Naive B cell (primary cell): ENCODE data around the gene VIPR2. TPM values are rescaled to one million over a fixed set of nuclear protein-coding genes. Genes with fewer than 3 reads are reported as not detected.

Experiments used
- ATAC-seq, 2 donors: fragments of 150-1000 bp; cut with Tn5 transposase; 2 replicates each; pipeline ENCODE4 v1.10.0; 2021; ENCODE audit warnings: low read depth in 2 of 2, mild to moderate bottlenecking in 2 of 2, moderate library complexity in 2 of 2
- DNase-seq: peaks from one replicate; pipeline ENCODE4 v3.0.0; 2022
- H3K27ac Mint-ChIP-seq, 6 donors: one replicate each; pipeline ENCODE4 v1.8.0; 2020 to 2022; ENCODE audit warnings: mild to moderate bottlenecking in 6 of 6, mixed read lengths in 6 of 6, moderate library complexity in 5 of 6, inconsistent platforms in 2 of 6
- H3K27me3 Mint-ChIP-seq, 3 donors: one replicate each; pipeline ENCODE4 v1.8.0; 2021 to 2022; ENCODE audit warnings: mixed read lengths in 3 of 3, mild to moderate bottlenecking in 1 of 3
- H3K36me3 Mint-ChIP-seq, 2 donors: one replicate each; pipeline ENCODE4 v1.8.0; 2020 to 2022; ENCODE audit warnings: mixed read lengths in 2 of 2, inconsistent platforms in 1 of 2, mild to moderate bottlenecking in 1 of 2
- H3K4me1 Mint-ChIP-seq, 3 donors: one replicate each; pipeline ENCODE4 v1.8.0; 2020 to 2022; ENCODE audit warnings: mixed read lengths in 3 of 3, inconsistent platforms in 1 of 3, mild to moderate bottlenecking in 1 of 3, moderate library complexity in 1 of 3
- H3K4me3 Mint-ChIP-seq, 8 donors: one replicate each; pipeline ENCODE4 v1.8.0; 2020 to 2022; ENCODE audit warnings: mild to moderate bottlenecking in 8 of 8, mixed read lengths in 8 of 8, moderate library complexity in 8 of 8, inconsistent platforms in 2 of 8
- H3K9me3 Mint-ChIP-seq, 7 donors: one replicate each; pipeline ENCODE4 v1.8.0; 2020 to 2022; ENCODE audit warnings: mixed read lengths in 7 of 7, mild to moderate bottlenecking in 5 of 7, inconsistent platforms in 2 of 7, moderate library complexity in 1 of 7
- polyA plus RNA-seq, 6 donors: library from polyadenylated mRNA; unstranded; fragments of 300-500 nt; fragmentation: Illumina TruSeq; gene quantifications; one replicate each; pipeline ENCODE4 v1.2.3, GENCODE V29; 2021; ENCODE audit warnings: low read depth in 6 of 6

VIPR2 gene
- polyA plus RNA-seq, 6 donors from 2014 or later: not detected

DNA sequence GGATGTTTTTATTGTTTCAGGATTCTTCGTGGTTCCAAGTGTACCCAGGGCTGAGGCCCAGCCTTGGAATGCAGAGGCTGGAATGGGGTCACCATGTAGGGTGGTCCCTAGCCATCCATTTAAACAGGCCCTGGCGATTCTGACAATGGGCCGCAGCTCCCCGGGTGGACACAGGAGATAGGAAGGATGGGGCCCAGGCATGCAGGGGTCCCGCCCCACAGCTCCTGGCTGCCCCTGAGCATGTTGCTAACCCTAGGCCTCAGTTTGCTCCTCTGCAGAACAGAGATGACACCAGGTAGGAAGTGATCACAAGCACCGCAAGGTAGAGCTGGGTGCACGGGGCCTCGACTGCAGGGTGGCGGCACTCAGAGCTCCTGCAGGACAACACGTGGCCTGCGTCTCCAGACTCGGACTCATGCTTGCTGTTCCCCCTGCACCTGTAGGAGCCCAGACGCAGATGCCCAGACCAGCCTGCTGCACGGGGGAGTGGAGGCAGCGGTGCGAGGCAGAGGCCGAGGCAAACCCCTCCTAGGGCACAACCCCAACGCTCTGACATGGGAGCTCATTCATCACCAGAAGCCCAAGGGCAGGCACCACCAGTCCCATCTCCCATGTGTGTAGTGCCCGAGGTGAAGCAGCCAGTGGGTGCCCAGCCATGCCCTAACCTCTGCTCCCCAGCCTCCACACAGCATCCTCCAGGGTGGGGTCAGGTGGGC lies 25.5 kb downstream of the VIPR2 start:
- no peak for DNase-seq
- ATAC-seq: no peak

DNA sequence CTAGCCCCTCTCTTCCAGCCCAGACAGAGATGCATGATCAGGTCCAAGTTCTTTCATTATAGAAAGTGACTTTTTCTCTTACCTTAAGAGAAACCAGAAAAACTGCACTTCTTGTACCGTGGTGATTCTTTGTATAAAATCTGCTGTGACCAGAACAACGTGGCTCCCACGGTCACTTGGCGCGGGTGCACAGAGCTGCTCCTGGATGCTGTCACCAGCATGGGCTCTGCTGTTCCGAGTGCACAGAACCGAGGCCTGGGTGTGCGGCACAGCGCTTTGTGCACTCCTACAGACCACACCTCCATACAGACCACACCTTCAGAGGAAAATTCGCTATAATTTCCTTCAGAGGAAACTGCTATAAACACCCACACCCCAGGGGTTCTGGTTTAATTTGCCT lies 26.0 kb downstream of the VIPR2 start:
- H3K36me3 Mint-ChIP-seq: no peaks in the 10 kb centered on the region
- peaks cover 7 to 8% (median 7%) of the 10 kb centered on the region in 3 donors for H3K27me3 Mint-ChIP-seq
- DNase-seq (no peak), ATAC-seq (no peak)
- no peaks in the 10 kb centered on the region for H3K4me1 Mint-ChIP-seq
- peaks cover 0 to 5% (median 4%) of the 10 kb centered on the region in 7 donors for H3K9me3 Mint-ChIP-seq
- no peak overlapping the region for H3K4me3 Mint-ChIP-seq
- no peak overlapping the region for H3K27ac Mint-ChIP-seq

More for the DNA sequence above, 25.5 kb downstream of the VIPR2 start:
- no peaks in the 10 kb centered on the region for H3K4me1 Mint-ChIP-seq
- H3K27me3 Mint-ChIP-seq: peaks cover 2 to 13% (median 7%) of the 10 kb centered on the region in 3 donors
- H3K36me3 Mint-ChIP-seq: no peaks in the 10 kb centered on the region
- H3K9me3 Mint-ChIP-seq: peaks cover 0 to 8% (median 4%) of the 10 kb centered on the region in 7 donors
- no peak overlapping the region for H3K4me3 Mint-ChIP-seq
- H3K27ac Mint-ChIP-seq: no peak overlapping the region

DNA sequence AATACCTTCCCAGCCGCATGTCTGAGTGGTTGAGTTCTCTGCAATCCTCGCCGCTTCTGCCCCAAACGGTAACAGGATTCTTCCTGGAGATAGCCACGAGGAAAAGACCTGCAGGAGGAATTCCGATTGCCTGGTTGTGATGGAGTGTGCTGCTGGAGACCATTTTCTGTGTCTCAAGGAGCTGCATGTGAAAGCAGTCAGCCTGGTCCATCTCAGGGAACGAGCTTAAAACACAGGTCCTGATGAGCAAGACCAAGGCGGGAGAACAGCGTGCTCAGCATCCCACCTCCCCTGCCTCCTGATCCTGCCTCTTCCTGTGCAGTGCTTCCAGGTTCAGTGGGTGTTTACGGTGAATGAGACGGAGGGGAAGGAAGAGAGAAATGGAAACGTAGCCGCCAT lies 26.5 kb downstream of the VIPR2 start:
- Mint-ChIP-seq H3K4me1 (no peaks in the 10 kb centered on the region), H3K27me3 (peaks cover 7 to 12% (median 8%) of the 10 kb centered on the region in 3 donors), H3K4me3 (no peak overlapping the region), H3K36me3 (no peaks in the 10 kb centered on the region), H3K27ac (no peak overlapping the region), H3K9me3 (peaks cover 0 to 4% (median under 1%) of the 10 kb centered on the region in 7 donors)
- DNase-seq: no peak
- ATAC-seq: no peak

DNA sequence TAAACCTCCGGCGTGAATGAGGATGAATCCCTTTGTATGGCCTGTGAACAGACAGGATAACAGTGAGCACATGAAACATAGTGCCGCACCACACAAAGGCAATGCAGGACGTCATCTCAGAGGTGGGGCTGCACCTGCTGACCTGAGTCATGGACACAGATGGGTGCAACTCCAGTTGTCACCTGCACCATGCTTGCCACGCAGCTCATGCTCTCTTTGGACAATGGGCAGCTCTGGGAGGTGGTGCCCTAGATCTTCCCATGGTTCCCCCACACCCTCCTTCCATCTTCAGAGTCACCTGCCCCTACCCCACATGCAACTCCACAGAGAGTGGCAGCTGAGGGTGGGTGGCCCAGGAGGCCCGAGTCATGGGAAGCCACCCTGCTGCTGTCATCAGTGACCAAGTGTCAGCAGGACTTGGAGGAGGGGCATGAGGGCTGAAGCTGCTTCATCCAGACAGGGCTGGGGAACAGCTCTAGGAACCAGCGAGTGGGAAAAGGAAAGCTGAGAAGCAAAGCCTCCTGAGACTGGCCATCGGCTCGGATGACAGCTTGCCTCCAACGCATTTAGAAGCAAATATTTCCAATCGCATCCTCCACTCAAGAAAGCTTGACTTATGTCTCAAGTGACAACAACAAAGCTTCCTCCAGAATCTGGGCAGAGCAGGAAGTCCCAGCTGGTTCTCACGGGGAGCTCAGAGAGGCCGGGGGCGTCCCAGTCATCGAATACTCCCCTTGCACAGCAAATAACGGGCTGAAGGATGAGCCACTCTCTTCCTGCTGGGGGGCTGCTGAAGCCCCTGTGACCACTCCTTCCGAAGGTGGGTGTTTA lies 27.1 kb downstream of the VIPR2 start:
- Mint-ChIP-seq H3K4me1 (no peaks in the 10 kb centered on the region), H3K27ac (no peak overlapping the region), H3K27me3 (peaks cover 7 to 12% (median 10%) of the 10 kb centered on the region in 3 donors), H3K4me3 (no peak overlapping the region), H3K9me3 (peaks cover 0 to 4% (median 0%) of the 10 kb centered on the region in 7 donors), H3K36me3 (no peaks in the 10 kb centered on the region)
- no peak for DNase-seq
- ATAC-seq: no peak

DNA sequence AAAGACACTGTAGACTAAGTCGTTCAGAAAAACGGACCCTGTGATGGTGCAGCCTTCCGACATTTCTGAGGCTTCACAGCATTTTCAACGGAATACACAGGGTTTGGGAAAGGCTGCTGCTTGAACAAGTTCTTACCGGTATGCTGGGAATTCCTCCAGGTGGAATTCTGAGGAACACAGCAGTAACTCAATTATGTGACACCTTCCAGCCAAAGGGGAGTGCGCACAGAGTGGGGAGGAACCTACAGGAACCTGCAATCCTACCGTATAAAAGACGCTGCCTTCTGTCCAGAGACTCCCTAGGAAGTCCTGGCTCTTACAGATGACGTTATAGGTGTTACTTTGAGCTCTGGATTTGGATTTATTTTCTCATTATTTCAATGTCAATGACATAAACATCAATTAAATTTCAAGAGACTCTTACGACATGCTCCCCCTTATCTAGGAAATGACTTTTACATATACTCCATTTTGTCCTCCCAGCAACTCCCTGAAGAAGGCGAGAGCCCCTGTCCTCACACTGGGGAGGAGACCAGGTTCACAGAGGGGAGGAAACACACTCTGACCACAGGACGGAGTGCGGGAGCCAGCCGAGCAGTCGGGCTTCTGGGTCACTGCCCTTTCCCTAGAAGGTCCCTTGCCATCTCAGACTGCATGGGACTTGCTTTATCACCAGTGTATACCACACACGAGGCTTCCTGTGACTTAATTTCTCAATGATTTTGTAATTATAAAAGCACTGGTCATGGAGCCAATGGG lies 27.9 kb downstream of the VIPR2 start:
- Mint-ChIP-seq H3K36me3 (no peaks in the 10 kb centered on the region), H3K27ac (no peak overlapping the region), H3K9me3 (peaks cover 0 to 2% (median 0%) of the 10 kb centered on the region in 7 donors), H3K4me3 (no peak overlapping the region), H3K4me1 (no peaks in the 10 kb centered on the region), H3K27me3 (peaks cover 10 to 12% (median 12%) of the 10 kb centered on the region in 3 donors)
- ATAC-seq (no peak), DNase-seq (no peak)

DNA sequence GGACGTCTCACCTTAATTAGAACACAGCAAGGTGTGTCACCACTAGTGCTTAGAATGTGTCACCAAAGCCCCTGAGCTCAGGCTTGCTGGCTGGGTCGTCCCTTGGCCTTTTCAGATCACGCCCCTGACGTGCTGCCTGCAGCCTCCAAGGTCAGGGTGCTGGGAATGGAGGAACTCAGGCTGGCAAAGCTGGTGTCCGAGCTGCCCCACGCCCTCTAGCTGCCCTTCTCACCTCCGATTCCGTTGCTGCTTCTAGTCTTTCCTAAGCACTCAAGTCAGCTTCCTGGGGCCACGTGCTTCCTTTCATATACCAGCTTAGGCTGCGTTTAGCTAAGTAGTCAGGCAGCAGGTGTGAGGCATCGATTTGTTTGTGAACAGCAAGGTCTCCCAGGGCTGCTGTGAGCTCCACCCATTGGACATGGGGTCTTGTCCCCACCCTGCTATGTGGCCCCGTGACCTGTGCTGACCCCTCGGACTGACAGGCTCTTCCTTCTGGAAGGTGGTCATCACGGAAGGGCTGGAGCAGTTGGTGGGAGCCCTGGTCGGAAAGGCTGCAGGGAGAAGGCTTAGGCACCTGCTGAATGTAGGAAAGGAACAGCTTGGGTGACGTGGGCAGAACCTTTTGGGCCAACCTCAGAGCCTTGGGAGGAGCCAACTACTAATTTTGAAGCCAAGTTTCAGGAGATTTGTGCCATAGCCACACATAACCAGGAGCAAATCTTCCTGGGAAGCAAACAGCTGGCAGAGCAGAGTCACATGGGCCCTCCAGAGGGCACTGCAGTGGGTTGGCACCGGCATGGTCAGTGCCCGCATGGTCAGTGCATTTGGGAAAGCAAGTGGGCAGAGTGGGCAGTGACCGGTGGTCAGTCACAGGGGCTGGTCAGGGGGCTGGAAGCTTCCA lies 28.8 kb downstream of the VIPR2 start:
- no peak overlapping the region for H3K27ac Mint-ChIP-seq
- H3K36me3 Mint-ChIP-seq: no peaks in the 10 kb centered on the region
- no peaks in the 10 kb centered on the region for H3K4me1 Mint-ChIP-seq
- no peak for ATAC-seq
- no peak for DNase-seq
- peak overlapping the region in 1 of 8 donors; percentile 42 for H3K4me3 Mint-ChIP-seq
- H3K9me3 Mint-ChIP-seq: peaks cover 0 to 3% (median 0%) of the 10 kb centered on the region in 7 donors
- peaks cover 10 to 12% (median 12%) of the 10 kb centered on the region in 3 donors for H3K27me3 Mint-ChIP-seq

DNA sequence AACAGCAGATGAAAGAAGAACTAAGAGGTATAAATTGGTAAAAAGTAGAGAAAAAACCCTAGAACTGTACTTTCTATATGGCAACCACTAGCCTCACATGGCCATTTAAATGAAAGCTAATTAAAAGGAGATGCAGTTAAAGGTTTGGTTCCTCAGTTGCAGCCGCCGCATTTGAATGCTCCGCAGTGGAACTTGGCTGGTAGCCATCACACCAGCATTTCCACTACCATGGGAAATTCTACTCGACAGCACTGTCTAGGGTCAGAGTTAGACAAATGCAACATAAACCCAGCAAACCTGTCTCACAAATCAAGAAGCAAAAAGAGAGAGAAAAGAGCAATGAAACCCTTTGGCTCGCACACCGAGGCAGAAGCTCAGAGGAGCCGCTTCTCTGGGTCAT lies 29.7 kb downstream of the VIPR2 start:
- Mint-ChIP-seq H3K36me3 (no peaks in the 10 kb centered on the region), H3K4me3 (no peak overlapping the region), H3K27ac (no peak overlapping the region), H3K27me3 (peaks cover 10 to 12% (median 11%) of the 10 kb centered on the region in 3 donors), H3K9me3 (peaks cover 0 to 4% (median 0%) of the 10 kb centered on the region in 7 donors), H3K4me1 (no peaks in the 10 kb centered on the region)
- no peak for DNase-seq
- ATAC-seq: no peak

DNA sequence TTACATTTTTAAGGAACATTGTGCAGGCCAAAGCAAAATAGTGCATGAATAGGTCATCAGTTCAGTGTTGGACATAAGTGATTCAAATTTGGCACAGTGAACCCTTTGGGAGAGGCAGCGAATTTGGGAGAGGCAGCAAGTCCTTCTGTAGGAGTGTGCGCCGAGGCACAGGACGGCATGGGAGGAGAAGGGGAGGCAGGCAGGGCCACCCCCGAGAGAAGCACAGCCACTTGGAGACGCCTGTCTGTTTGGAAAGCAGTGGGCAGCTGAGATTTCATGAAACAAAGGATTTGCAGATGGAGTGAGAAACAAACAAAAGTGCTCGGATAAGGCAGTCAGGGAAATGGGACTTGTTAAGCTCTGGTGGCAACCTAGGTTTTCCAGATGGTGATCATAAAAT lies 30.6 kb downstream of the VIPR2 start:
- DNase-seq: no peak
- H3K27me3 Mint-ChIP-seq: peaks cover 10 to 12% (median 12%) of the 10 kb centered on the region in 3 donors
- peaks cover 0 to 4% (median 0%) of the 10 kb centered on the region in 7 donors for H3K9me3 Mint-ChIP-seq
- no peaks in the 10 kb centered on the region for H3K36me3 Mint-ChIP-seq
- no peak for ATAC-seq
- H3K4me3 Mint-ChIP-seq: no peak overlapping the region
- H3K4me1 Mint-ChIP-seq: no peaks in the 10 kb centered on the region
- H3K27ac Mint-ChIP-seq: no peak overlapping the region

DNA sequence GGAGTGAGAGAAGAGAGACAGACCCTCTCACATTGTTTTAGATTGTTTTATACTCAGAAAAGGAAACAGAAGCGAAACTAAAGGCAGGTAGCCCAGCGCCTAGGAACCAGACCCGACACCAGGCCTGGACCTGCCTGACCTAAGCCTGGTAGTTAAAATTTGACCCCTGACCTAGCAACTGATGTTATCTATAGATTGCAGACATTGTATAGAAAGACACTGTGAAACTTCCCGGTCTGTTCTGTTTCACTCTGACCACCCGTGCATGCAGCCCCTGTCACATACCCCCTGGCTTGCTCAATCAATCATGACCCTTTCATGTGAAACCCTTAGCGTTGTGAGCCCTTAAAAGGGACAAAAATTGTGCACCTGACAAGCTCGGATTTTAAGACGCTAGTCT lies 31.6 kb downstream of the VIPR2 start:
- Mint-ChIP-seq H3K27ac (no peak overlapping the region), H3K27me3 (peaks cover 10 to 12% (median 12%) of the 10 kb centered on the region in 3 donors), H3K4me1 (no peaks in the 10 kb centered on the region), H3K36me3 (no peaks in the 10 kb centered on the region), H3K4me3 (peak overlapping the region in 3 of 8 donors; percentile 41 to 60 (median 49)), H3K9me3 (peaks cover 0 to 4% (median 0%) of the 10 kb centered on the region in 7 donors)
- ATAC-seq (no peak), DNase-seq (no peak)

DNA sequence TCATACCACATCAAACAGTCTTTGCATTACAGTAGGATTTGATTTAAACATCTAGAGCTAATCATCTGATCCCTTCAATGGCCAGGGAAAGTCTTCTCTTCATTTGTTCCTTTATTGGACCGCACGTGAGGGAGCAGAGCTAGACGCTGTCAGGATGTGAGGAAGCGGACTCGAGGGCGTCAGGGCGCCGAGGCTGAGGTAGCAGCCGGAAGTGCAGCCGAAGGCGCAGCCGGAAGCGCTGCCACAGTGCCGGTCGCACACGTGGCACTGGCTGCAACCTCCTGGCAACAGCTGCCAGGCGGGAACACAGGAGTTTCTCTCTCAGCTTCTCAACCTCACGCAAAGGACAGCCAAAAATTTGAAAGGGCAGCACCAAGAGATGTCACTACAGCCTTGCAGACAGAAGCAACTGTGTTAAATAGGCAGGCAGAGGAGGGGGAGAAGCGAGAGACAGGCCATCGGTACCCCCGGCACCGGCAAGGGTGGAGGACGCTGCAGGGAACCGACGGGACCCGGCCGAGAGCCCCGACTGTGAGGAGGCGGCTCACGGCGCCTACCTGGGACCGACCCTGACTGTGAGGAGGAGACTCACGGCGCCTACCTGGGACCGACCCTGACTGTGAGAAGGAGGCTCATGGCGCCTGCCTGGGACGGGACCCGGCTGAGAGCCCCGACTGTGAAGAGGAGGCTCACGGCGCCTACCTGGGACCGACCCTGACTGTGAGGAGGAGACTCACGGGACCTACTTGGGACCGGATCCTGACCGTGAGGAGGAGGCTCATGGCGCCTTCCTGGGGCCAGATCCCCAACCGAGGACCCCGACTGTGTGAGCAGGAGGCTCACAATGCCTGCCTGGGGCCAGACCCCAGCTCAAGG lies 32.3 kb downstream of the VIPR2 start:
- Mint-ChIP-seq H3K4me1 (no peaks in the 10 kb centered on the region), H3K4me3 (peak overlapping the region in 7 of 8 donors; percentile 10 to 81 (median 51)), H3K9me3 (peaks cover 0 to 4% (median 0%) of the 10 kb centered on the region in 7 donors), H3K36me3 (no peaks in the 10 kb centered on the region), H3K27me3 (peaks cover 10 to 12% (median 12%) of the 10 kb centered on the region in 3 donors), H3K27ac (peak overlapping the region in 1 of 6 donors; percentile 83)
- ATAC-seq: no peak
- no peak for DNase-seq

DNA sequence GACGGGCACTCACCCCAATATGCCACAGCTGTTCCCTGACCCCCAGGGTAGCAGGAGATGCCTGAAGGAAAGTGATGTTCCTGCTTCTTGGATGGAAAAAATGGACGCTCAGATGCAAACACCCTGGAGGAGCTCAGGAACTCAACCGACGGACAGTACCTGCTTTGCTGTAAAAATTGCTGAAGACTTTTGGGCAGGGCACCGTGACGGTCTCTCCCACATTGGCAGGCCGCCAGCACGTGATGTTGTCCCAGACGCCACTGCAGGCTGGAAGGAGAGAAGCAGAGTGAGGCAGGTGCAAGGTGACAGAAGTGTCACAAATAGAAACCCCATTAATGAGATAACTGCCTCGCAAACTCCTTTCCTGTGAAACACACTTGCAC lies 35.0 kb downstream of the VIPR2 start:
- Mint-ChIP-seq H3K4me1 (no peaks in the 10 kb centered on the region), H3K9me3 (peaks cover 0 to 4% (median 0%) of the 10 kb centered on the region in 7 donors), H3K4me3 (no peak overlapping the region), H3K36me3 (no peaks in the 10 kb centered on the region), H3K27me3 (peaks cover 6 to 25% (median 24%) of the 10 kb centered on the region in 3 donors), H3K27ac (peak overlapping the region in 1 of 6 donors; percentile 70)
- DNase-seq (no peak), ATAC-seq (no peak)
